ENCODE measurements around the gene MBNL1.
"Not testable (repeated sequence)": the region's sequence is repeated elsewhere in the genome, so short reads cannot be mapped to it uniquely, and the experiment has no call there.

Gene MBNL1

DNA sequence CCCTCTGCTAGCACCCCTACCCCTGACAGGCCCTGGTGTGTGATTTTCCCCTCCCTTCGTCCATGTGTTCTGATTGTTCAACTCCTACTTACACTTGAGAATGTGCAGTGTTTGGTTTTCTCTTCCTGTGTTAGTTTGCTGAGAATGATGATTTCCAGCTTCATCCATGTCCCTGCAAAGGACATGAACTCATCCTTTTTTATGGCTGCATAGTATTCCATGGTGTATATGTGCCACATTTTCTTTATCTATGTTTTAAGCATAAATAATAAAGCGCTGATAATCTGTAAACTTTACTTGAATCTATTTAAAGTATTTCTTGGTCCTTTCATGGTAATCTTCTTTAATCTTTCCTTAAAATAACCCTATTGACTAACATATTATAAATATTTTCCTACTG is 128.6 kb downstream of the MBNL1 start:
- not testable (repeated sequence) for H2BK12ac ChIP-seq (ENCODE audit: low read length); H4K91ac ChIP-seq (ENCODE audit: low read depth, low read length, poor library complexity); H2BK120ac ChIP-seq (ENCODE audit: low read depth, low read length); H2AK5ac ChIP-seq (ENCODE audit: low read depth, low read length); H3K14ac ChIP-seq (ENCODE audit: low read length); H3K9ac ChIP-seq (ENCODE audit: low read depth, low read length, poor library complexity); H3K23ac ChIP-seq (ENCODE audit: low read depth, low read length, poor library complexity); H2BK15ac ChIP-seq (ENCODE audit: low read length); H3K4me2 ChIP-seq (ENCODE audit: insufficient read depth, low read length, poor library complexity, severe bottlenecking); H3K79me1 ChIP-seq (ENCODE audit: low read depth, low read length); H3K36me3 ChIP-seq (replicated peaks in 1 of 2; ENCODE audit: control insufficient read depth in 2 of 2, insufficient read depth in 2 of 2, low read length in 2 of 2); H3K27ac ChIP-seq (replicated peaks; ENCODE audit: low read length); H3K4me3 ChIP-seq (ENCODE audit: low read length in 2 of 2); H3K4ac ChIP-seq (ENCODE audit: low read length); H3K18ac ChIP-seq (ENCODE audit: low read length); H3K9me3 ChIP-seq (replicated peaks in 1 of 2; ENCODE audit: control insufficient read depth in 2 of 2, insufficient read depth in 1 of 2, low read depth in 1 of 2, low read length in 2 of 2); H3K4me1 ChIP-seq (ENCODE audit: control insufficient read depth in 2 of 2, insufficient read depth in 1 of 2, low read depth in 1 of 2, low read length in 2 of 2); H2AFZ ChIP-seq (ENCODE audit: low read length); DNase-seq (ENCODE audit: low spot score); H4K8ac ChIP-seq (ENCODE audit: low read depth, low read length); H2BK5ac ChIP-seq (ENCODE audit: low read length); H3K27me3 ChIP-seq (ENCODE audit: control insufficient read depth in 3 of 3, insufficient read depth in 3 of 3, low read depth in 1 of 3, low read length in 3 of 3)
- WGBS, 2 donors (ENCODE audit: extremely low coverage in 2 of 2, insufficient read length in 2 of 2, insufficient replicate concordance in 1 of 2), result no CpG with 5 or more reads among the region's 2 CpGs

DNA sequence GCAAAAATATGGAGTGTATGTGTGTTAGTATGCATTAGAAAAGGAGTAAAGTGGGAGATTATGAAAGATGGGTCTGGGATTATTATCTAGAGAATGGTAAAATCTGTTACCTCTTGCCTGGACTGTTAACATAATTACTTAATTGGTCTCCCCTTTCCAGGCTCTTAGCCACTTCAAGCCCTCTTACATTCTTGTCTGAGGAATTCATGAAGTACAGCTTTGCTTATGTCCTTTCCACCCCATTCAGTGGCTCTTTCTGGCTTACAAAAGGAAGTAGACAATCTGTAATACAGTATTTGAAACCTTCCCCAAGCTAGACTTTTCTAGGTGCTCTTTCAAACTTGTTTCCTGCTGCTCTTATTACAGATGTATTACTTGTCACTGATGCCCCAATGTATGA is 129.8 kb downstream of the MBNL1 start:
- Histone ChIP-seq H3K27ac (replicated peaks; ENCODE audit: low read length) (no peak overlapping the region), H3K18ac (ENCODE audit: low read length) (no peak overlapping the region), H3K23ac (ENCODE audit: low read depth, low read length, poor library complexity) (no peak overlapping the region), H3K4ac (ENCODE audit: low read length) (no peak overlapping the region), H3K27me3 (ENCODE audit: control insufficient read depth in 3 of 3, insufficient read depth in 3 of 3, low read depth in 1 of 3, low read length in 3 of 3) (no peaks in the 10 kb centered on the region), H2BK5ac (ENCODE audit: low read length) (no peak overlapping the region), H3K14ac (ENCODE audit: low read length) (no peak overlapping the region), H3K9me3 (replicated peaks in 1 of 2; ENCODE audit: control insufficient read depth in 2 of 2, insufficient read depth in 1 of 2, low read depth in 1 of 2, low read length in 2 of 2) (no peaks in the 10 kb centered on the region), H2AFZ (ENCODE audit: low read length) (no peak overlapping the region), H2BK12ac (ENCODE audit: low read length) (no peak overlapping the region), H3K79me1 (ENCODE audit: low read depth, low read length) (no peaks in the 10 kb centered on the region), H2BK15ac (ENCODE audit: low read length) (no peak overlapping the region), H3K9ac (ENCODE audit: low read depth, low read length, poor library complexity) (no peak overlapping the region), H3K4me2 (ENCODE audit: insufficient read depth, low read length, poor library complexity, severe bottlenecking) (no peak overlapping the region), H4K8ac (ENCODE audit: low read depth, low read length) (no peak overlapping the region), H3K36me3 (replicated peaks in 1 of 2; ENCODE audit: control insufficient read depth in 2 of 2, insufficient read depth in 2 of 2, low read length in 2 of 2) (peaks cover 0 to 5% of the 10 kb centered on the region in 2 donors), H2BK120ac (ENCODE audit: low read depth, low read length) (no peak overlapping the region), H2AK5ac (ENCODE audit: low read depth, low read length) (no peak overlapping the region), H4K91ac (ENCODE audit: low read depth, low read length, poor library complexity) (no peak overlapping the region), H3K4me1 (ENCODE audit: control insufficient read depth in 2 of 2, insufficient read depth in 1 of 2, low read depth in 1 of 2, low read length in 2 of 2) (peaks cover 0 to 6% of the 10 kb centered on the region in 2 donors), H3K4me3 (ENCODE audit: low read length in 2 of 2) (no peak overlapping the region)
- no peak for DNase-seq (ENCODE audit: low spot score)

DNA sequence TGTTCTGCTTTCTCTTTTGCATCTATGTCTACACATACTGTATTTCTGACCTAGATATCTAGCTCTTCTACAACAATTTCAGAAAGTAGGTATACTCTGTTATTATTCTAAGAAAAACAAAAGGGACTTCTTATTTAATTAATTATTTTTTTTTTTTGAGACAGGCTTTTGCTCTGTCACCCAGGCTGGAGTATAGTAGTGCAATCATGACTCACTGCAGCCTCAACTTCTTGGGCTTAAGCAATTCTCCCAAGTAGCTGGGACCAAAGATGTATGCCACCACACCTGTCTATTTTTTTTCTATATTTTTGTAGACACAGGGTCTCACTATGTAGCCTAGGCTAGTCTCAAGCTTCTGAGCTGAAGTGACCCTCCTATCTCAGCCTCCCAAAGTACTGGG is 130.6 kb downstream of the MBNL1 start:
- DNase-seq (ENCODE audit: low spot score), result no peak
- Histone ChIP-seq H3K9ac (ENCODE audit: low read depth, low read length, poor library complexity) (no peak overlapping the region), H2AK5ac (ENCODE audit: low read depth, low read length) (no peak overlapping the region), H3K4me3 (ENCODE audit: low read length in 2 of 2) (no peak overlapping the region), H3K36me3 (replicated peaks in 1 of 2; ENCODE audit: control insufficient read depth in 2 of 2, insufficient read depth in 2 of 2, low read length in 2 of 2) (peaks cover 0 to 5% of the 10 kb centered on the region in 2 donors), H2BK12ac (ENCODE audit: low read length) (no peak overlapping the region), H3K27me3 (ENCODE audit: control insufficient read depth in 3 of 3, insufficient read depth in 3 of 3, low read depth in 1 of 3, low read length in 3 of 3) (no peaks in the 10 kb centered on the region), H3K27ac (replicated peaks; ENCODE audit: low read length) (no peak overlapping the region), H3K18ac (ENCODE audit: low read length) (no peak overlapping the region), H4K8ac (ENCODE audit: low read depth, low read length) (no peak overlapping the region), H2BK120ac (ENCODE audit: low read depth, low read length) (no peak overlapping the region), H3K4me1 (ENCODE audit: control insufficient read depth in 2 of 2, insufficient read depth in 1 of 2, low read depth in 1 of 2, low read length in 2 of 2) (peaks cover 3 to 6% of the 10 kb centered on the region in 2 donors), H2AFZ (ENCODE audit: low read length) (no peak overlapping the region), H3K23ac (ENCODE audit: low read depth, low read length, poor library complexity) (no peak overlapping the region), H4K91ac (ENCODE audit: low read depth, low read length, poor library complexity) (no peak overlapping the region), H2BK5ac (ENCODE audit: low read length) (no peak overlapping the region), H3K4me2 (ENCODE audit: insufficient read depth, low read length, poor library complexity, severe bottlenecking) (no peak overlapping the region), H3K14ac (ENCODE audit: low read length) (no peak overlapping the region), H2BK15ac (ENCODE audit: low read length) (no peak overlapping the region), H3K9me3 (replicated peaks in 1 of 2; ENCODE audit: control insufficient read depth in 2 of 2, insufficient read depth in 1 of 2, low read depth in 1 of 2, low read length in 2 of 2) (no peaks in the 10 kb centered on the region), H3K79me1 (ENCODE audit: low read depth, low read length) (no peaks in the 10 kb centered on the region), H3K4ac (ENCODE audit: low read length) (no peak overlapping the region)

DNA sequence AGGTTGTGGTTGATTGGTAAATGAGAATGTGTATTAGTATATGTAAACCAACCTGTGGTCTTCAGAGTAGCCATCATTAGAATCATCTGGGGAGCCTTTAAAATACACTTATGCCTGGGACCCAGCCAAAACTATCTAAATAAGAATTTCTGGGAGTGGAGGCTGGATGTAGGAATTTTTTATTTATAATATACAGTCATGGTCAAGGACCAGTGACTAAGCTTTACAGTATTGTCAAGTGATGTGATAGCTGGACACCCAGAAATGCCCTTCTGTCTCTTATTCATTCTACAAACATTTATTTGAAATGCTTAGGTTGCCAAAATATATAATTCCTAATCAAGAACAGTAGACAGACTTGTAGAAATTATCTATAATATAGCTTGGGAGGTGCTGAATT is 132.2 kb downstream of the MBNL1 start:
- Histone ChIP-seq H3K4me3 (ENCODE audit: low read length in 2 of 2) (no peak overlapping the region), H2BK5ac (ENCODE audit: low read length) (no peak overlapping the region), H3K36me3 (replicated peaks in 1 of 2; ENCODE audit: control insufficient read depth in 2 of 2, insufficient read depth in 2 of 2, low read length in 2 of 2) (peaks cover 0 to 3% of the 10 kb centered on the region in 2 donors), H3K18ac (ENCODE audit: low read length) (no peak overlapping the region), H3K27ac (replicated peaks; ENCODE audit: low read length) (no peak overlapping the region), H2BK120ac (ENCODE audit: low read depth, low read length) (no peak overlapping the region), H3K9ac (ENCODE audit: low read depth, low read length, poor library complexity) (no peak overlapping the region), H3K14ac (ENCODE audit: low read length) (no peak overlapping the region), H3K4me2 (ENCODE audit: insufficient read depth, low read length, poor library complexity, severe bottlenecking) (no peak overlapping the region), H2AK5ac (ENCODE audit: low read depth, low read length) (no peak overlapping the region), H3K4me1 (ENCODE audit: control insufficient read depth in 2 of 2, insufficient read depth in 1 of 2, low read depth in 1 of 2, low read length in 2 of 2) (peaks cover 4 to 6% of the 10 kb centered on the region in 2 donors), H3K9me3 (replicated peaks in 1 of 2; ENCODE audit: control insufficient read depth in 2 of 2, insufficient read depth in 1 of 2, low read depth in 1 of 2, low read length in 2 of 2) (no peaks in the 10 kb centered on the region), H2AFZ (ENCODE audit: low read length) (no peak overlapping the region), H3K79me1 (ENCODE audit: low read depth, low read length) (no peaks in the 10 kb centered on the region), H4K8ac (ENCODE audit: low read depth, low read length) (no peak overlapping the region), H4K91ac (ENCODE audit: low read depth, low read length, poor library complexity) (no peak overlapping the region), H3K4ac (ENCODE audit: low read length) (no peak overlapping the region), H3K27me3 (ENCODE audit: control insufficient read depth in 3 of 3, insufficient read depth in 3 of 3, low read depth in 1 of 3, low read length in 3 of 3) (no peaks in the 10 kb centered on the region), H3K23ac (ENCODE audit: low read depth, low read length, poor library complexity) (no peak overlapping the region), H2BK15ac (ENCODE audit: low read length) (no peak overlapping the region), H2BK12ac (ENCODE audit: low read length) (no peak overlapping the region)
- DNase-seq (ENCODE audit: low spot score), result no peak

All from neuronal stem cell (in vitro differentiated cells).